GM18519 (cell line): Measurements from ENCODE around the gene HOMER2.
"Not testable (repeated sequence)": the region's sequence is repeated elsewhere in the genome, so short reads cannot be mapped to it uniquely, and the experiment has no call there.

Source experiments
- ATAC-seq: cut with Tn5 transposase; IDR thresholded peaks from one replicate; pipeline ENCODE4 v1.9.1; 2021; ENCODE audit warnings: mild to moderate bottlenecking, moderate library complexity; ENCODE audit not compliant: unreplicated experiment, low FRiP score

The HOMER2 gene

DNA sequence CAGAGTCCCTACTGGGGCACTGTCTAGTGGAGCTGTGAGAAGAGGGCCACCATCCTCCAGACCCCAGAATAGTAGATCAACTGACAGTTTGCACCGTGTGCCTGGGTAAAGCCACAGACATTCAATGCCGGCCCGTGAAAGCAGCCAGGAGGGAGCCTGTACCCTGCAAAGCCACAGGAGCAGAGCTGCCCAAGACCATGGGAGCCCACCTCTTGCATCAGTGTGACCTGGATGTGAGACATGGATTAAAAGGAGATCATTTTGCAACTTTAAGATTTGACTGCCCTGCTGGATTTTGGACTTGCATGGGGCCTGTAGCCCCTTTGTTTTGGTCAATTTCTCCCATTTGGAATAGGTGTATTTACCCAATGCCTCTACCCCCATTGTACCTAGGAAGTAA is 86.5 kb downstream of the HOMER2 start:
- ATAC-seq = not testable (repeated sequence)

DNA sequence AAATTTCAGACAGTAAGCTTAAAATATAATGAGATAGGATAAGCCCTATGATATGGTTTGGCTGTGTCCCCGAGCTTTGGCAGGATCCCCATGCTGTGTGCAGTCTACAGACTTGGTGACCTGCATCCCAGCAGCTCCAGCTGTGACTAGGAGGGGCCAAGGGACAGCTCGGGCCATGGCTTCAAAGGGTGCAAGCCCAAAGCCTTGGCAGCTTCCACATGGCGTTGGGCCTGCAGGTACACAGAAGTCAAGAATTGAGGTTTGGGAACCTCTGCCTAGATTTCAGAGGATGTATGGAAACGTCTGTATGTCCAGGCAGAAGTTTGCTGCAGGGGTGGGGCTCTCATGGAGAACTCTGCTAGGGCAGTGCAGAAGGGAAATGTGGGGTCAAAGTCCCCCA is 86.9 kb downstream of the HOMER2 start:
- not testable (repeated sequence) for ATAC-seq

- ATAC-seq = no peak
Measured at GRCh38 chr15:82864967-82865366, 87.6 kb downstream of the HOMER2 start.

DNA sequence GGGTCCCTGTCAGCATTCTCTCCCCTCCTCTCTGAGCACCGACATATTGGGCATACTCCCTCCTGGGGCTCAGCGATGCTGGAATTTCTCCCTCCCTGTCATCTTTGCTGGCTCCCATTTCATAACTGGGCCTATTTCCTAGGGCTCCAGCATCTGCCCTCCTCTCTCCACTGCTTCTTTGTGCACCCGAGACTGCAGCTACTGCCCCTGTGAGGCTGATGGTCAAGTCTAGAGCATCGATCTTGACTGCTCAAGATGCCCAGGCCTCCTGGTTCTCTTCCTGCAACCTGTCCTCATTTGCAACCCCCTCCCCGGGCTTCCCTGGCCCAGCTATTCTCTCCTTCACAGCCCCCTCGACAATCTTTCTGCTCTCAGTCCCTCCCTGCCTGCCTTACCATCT is 89.6 kb downstream of the HOMER2 start:
- no peak for ATAC-seq

- no peak for ATAC-seq
Measured at GRCh38 chr15:82858932-82859331, 93.6 kb downstream of the HOMER2 start.

GRCh38 chr15:82856397-82857170 is 95.9 kb downstream of the HOMER2 start:
- ATAC-seq = no peak

- ATAC-seq = no peak
Measured at GRCh38 chr15:82855286-82856100, 97.0 kb downstream of the HOMER2 start.

GRCh38 chr15:82854554-82854953 is 98.0 kb downstream of the HOMER2 start:
- no peak for ATAC-seq

GRCh38 chr15:82852941-82853561 is 99.5 kb downstream of the HOMER2 start:
- no peak for ATAC-seq

DNA sequence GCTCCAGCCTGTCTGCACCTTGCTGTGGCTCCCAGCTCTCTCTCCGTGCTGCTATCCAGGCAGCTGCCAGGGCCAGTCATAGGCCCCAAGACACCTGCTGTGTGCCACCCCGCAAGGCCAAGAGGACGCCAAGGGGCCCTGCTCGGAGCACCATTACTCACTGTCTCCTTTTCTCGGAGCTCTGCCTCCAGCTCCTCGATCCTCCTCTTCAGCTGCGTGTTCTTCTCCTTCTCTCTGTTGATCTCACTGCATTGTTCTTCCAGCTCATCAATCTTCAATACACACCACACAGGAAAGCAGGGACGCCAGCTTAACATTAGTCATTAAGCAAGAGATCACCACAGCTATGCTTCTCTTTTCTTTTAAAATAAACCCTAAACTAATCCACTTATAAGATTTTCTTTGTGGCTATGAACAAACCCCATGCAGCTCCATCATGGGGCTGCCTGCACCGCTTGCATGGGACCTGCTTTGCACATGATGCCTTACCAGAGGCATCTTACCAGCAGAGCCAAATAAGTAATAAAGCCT is 100.5 kb downstream of the HOMER2 start:
- ATAC-seq = no peak

- ATAC-seq = no peak
Measured at GRCh38 chr15:82851306-82851850, 101.1 kb downstream of the HOMER2 start.

DNA sequence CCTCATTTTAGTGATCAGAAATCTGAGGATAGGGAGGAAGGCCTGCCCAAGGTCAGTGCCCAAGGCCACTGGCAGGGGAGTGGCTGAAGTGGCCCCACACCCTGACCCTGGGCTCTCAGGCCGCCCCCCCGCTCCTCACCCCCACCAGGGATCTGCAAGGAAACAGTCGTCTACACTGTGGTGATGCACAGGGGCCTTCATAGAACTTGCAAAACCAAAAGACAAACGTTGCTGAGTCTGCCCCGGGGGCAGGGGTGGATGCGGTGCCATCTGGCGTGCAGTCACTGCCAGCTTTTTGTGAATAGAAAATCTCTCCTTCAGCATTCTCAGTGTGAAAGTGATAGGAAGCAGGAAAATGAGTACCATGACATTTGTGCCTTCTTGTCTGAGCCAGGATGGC is 101.8 kb downstream of the HOMER2 start:
- ATAC-seq = no peak

GRCh38 chr15:82849556-82850512 is 102.7 kb downstream of the HOMER2 start:
- ATAC-seq = peak; percentile 53

DNA sequence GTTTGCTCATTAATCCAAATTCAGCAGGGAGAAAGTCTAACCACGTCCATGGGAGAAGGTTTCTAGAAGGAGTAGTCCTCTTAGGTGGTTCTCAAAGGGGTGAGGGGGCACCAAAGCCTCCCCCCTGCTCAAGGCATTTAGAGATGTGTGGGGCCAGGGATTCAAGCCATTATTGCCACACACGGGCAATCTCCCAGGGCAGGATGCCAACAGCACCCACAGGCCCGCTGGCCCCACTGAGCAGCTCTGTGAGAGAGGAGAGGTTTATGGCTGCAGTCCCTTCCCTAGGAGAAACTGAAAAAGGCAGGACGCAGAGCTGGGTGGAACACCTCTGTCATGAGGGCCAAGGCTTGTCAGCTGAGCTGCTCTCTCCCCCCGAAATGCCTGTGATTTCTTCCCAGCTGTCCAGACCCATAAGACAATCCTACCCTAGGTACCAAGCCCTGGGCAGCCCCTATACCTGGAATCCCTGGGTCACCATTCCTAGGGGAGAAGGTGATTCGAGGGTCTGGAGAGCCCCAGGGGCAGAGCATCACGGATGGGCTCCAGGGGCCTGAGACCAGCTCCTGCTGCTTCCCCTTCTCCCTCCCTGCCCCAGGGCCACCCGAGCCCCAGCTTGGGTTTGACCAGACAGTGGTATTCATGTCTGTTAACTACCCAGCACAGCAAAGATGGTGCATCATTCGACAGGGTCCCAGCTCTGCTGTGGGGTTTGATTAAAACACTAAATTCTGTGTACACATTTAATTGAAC is 104.1 kb downstream of the HOMER2 start:
- no peak for ATAC-seq

GRCh38 chr15:82847703-82848102 is 104.8 kb downstream of the HOMER2 start:
- ATAC-seq = no peak

DNA sequence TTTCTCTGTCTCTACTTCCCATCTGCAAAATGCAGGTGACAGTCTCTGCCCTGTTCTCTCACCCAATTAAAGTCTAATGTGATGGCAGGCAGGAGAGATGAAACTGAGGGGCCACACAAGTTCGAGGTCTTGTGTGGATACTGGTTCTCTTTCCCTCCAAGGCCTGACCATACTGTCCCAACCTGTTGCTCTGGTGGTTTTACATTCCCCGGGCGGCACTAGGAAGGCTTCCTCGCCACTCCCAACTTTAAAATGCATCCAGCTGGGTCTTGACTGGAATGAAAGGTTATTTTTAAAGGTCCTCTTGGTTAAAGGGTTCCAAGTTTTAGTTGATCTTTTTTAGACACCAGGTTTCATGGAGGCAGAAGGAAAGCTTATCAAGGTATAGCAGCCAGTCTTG is 105.9 kb downstream of the HOMER2 start:
- no peak for ATAC-seq

GRCh38 chr15:82845686-82846085 is 106.8 kb downstream of the HOMER2 start:
- no peak for ATAC-seq

DNA sequence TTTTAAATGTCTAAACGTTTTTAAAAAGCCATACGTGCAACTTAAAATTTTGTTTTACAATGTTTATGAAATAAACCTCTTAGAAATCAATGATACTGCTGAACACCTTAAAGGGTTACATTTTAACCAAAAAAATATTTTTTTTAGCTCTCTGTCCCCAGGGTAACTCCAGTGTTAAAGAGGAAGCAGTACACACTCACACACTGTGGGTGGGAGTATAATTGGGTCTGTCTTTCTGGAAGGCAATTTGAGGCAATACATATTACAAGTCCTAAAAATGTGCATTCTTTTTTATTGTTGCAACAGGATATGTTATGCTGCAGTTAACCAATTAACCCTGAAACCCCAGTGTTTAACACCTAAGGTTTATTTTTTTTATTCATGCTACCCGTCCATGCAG is 109.0 kb downstream of the HOMER2 start:
- no peak for ATAC-seq

DNA sequence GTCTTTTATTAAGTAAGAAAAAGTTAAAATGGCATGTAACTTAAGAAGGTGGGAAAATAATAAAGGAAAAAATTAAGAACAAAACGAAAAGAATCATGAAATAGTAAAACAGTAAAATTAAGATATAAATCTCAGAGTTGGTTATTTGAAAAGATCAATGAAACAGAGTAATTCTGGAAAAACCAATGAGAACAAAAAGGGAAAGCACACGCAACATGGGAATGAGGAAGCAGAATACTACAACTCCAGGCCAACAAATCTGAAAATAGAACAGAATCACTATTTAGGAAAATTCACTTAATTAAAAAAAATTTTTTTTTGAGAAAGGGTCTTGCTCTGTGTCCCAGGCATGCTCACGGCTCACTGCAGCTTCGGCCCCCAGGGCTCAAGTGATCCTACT is 112.4 kb downstream of the HOMER2 start:
- ATAC-seq = no peak
